PC-3 (cell line): ENCODE data around the gene ATAD3A. TPM values are rescaled to one million over a fixed set of nuclear protein-coding genes. Genes with fewer than 3 reads are reported as not detected.

Experiments
- ATAC-seq: fragments of 200-7000 bp; cut with Tn5 transposase; 2 replicates; pipeline ENCODE4 v1.9.1; 2020; ENCODE audit warnings: mild to moderate bottlenecking, moderate library complexity
- BruUV-seq: library from RNA; stranded (reverse); fragments of 400-500 nt; replicated peaks from 2 replicates; lab custom pipeline; 2021; lab: Mats Ljungman, UMichigan
- CTCF ChIA-PET: fragments of 300-600 bp; sonication (Branson Sonifier 250); formaldehyde crosslinking; loops from one replicate; lab custom pipeline; 2022; ENCODE audit warnings: antibody characterized with exemption; lab: Charles Lee
- POLR2A ChIA-PET: fragments of 300-600 bp; sonication (Branson Sonifier 250); formaldehyde crosslinking; loops from one replicate; lab custom pipeline; 2022; ENCODE audit warnings: antibody characterized with exemption; ENCODE audit not compliant: unreplicated experiment; lab: Charles Lee
- DNase-seq: peaks from one replicate; pipeline ENCODE4 v3.0.0-alpha.2; 2015
- H2AFZ ChIP-seq: fragments of 300-600 bp; sonication (generic); 2 replicates; pipeline ENCODE4 v1.6.0; 2016; ENCODE audit warnings: antibody characterized with exemption, low read length
- H3F3A ChIP-seq: fragments of 300-600 bp; sonication (generic); one replicate; pipeline ENCODE4 v1.6.0; 2017; ENCODE audit warnings: antibody characterized with exemption, low read length, control low read depth, mild to moderate bottlenecking; ENCODE audit not compliant: unreplicated experiment
- H3K27ac ChIP-seq: fragments of 300-600 bp; sonication (generic); 2 replicates; pipeline ENCODE4 v1.5.1; 2016; ENCODE audit warnings: mild to moderate bottlenecking, low read length
- H3K27me3 ChIP-seq: fragments of 300-600 bp; sonication (generic); 2 replicates; pipeline ENCODE4 v1.6.1; 2016; ENCODE audit warnings: low read length, mixed read lengths
- H3K36me3 ChIP-seq: fragments of 300-600 bp; sonication (generic); 2 replicates; pipeline ENCODE4 v1.6.1; 2016; ENCODE audit warnings: low read depth, mixed run types, low read length, mixed read lengths
- H3K4me1 ChIP-seq: fragments of 300-600 bp; sonication (generic); 2 replicates; pipeline ENCODE4 v1.5.1; 2016; ENCODE audit warnings: low read length; ENCODE audit not compliant: insufficient read depth
- H3K4me2 ChIP-seq: fragments of 300-600 bp; sonication (generic); 2 replicates; pipeline ENCODE4 v1.6.0; 2016; ENCODE audit warnings: low read length
- H3K4me3 ChIP-seq: fragments of 300-600 bp; sonication (generic); 2 replicates; pipeline ENCODE4 v1.5.1; 2016; ENCODE audit warnings: mild to moderate bottlenecking, low read length, mixed read lengths
- H3K79me2 ChIP-seq: fragments of 300-600 bp; sonication (generic); 2 replicates; pipeline ENCODE4 v1.6.1; 2017; ENCODE audit warnings: low read length, mixed read lengths
- H3K9ac ChIP-seq: fragments of 300-600 bp; sonication (generic); 2 replicates; pipeline ENCODE4 v1.6.0; 2016; ENCODE audit warnings: mild to moderate bottlenecking, low read length
- H3K9me2 ChIP-seq: fragments of 300-600 bp; sonication (generic); replicated peaks from 2 replicates; pipeline ENCODE4 v1.6.1; 2016; ENCODE audit warnings: mixed run types, low read length, mixed read lengths
- H3K9me3 ChIP-seq: fragments of 300-600 bp; sonication (generic); 2 replicates; pipeline ENCODE4 v1.6.1; 2016; ENCODE audit warnings: low read length, mixed read lengths
- H4K20me1 ChIP-seq: fragments of 300-600 bp; sonication (generic); 2 replicates; pipeline ENCODE4 v1.6.1; 2016; ENCODE audit warnings: low read length, mixed read lengths
- EZH2 ChIP-seq: fragments of 300-600 bp; sonication (generic); IDR thresholded peaks from one replicate; pipeline ENCODE4 v1.6.1; 2017; ENCODE audit warnings: antibody characterized with exemption, mild to moderate bottlenecking, low read length; ENCODE audit not compliant: unreplicated experiment
- EZH2phosphoT487 ChIP-seq: fragments of 300-600 bp; sonication (generic); IDR thresholded peaks from 2 replicates; pipeline ENCODE4 v1.6.1; 2018; ENCODE audit warnings: mild to moderate bottlenecking, antibody characterized with exemption, low read length, borderline replicate concordance
- intact Hi-C: fragments of 100-400 bp; cut with micrococcal nuclease; formaldehyde crosslinking; loops from 2 replicates; pipeline ENCODE4 v1.9.0; 2023
- total RNA-seq: library from RNA; depleted of rRNA; stranded (reverse); fragments of >200 nt; gene quantifications from 2 replicates; pipeline ENCODE4 v1.2.3, GENCODE V29; 2014
- TF ChIP-seq, protein P1 (sequence below): fragments of 300-600 bp; sonication (generic); conservative IDR thresholded peaks from 2 replicates; pipeline ENCODE4 v1.5.1; 2017; ENCODE audit warnings: antibody characterized with exemption, low read depth, mild to moderate bottlenecking, low read length

The ATAD3A gene
- total RNA-seq, 1 experiment from 2014 or later = 186 TPM

DNA sequence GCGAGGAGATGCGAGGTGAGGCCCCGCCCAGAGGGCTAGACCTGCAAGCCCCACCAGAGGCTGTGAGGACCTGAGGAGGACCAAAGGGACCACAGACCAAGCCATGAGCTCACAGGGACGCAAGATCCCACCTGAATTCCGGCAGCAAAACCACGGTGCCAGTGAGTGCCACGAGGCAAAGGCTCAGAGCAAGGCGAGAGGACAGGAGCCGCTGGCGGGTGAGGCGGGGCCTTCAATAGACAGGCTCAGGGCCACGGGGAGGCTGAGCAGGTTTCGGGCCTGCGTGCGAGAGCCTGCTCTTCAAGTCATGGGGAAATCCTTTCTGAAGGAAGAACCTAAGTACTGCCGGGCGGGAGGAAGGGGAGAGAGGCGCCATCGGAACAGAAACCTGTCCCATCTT is 35.5 kb downstream of the ATAD3A start:
- intact Hi-C loops = no loop called here
- Histone ChIP-seq H3K4me2 (no peak overlapping the region), H3K36me3 (peaks cover 20% of the 10 kb centered on the region; the same call in 1 of the 2 replicates), H3K9ac (no peak overlapping the region), H3K79me2 (peaks cover 29% of the 10 kb centered on the region), H3K27me3 (no peaks in the 10 kb centered on the region), H3F3A (no peaks in the 10 kb centered on the region), H3K9me2 (no peaks in the 10 kb centered on the region), H4K20me1 (peaks cover 5% of the 10 kb centered on the region; the same call in 1 of the 2 replicates), H3K9me3 (no peaks in the 10 kb centered on the region), H3K4me1 (no peaks in the 10 kb centered on the region), H2AFZ (no peak overlapping the region), H3K4me3 (no peak overlapping the region), H3K27ac (no peak overlapping the region)
- CTCF ChIA-PET = no interaction called here
- no peak for ATAC-seq
- BruUV-seq = no TSS peak
- DNase-seq = no peak
- no peak for TF ChIP-seq EZH2
- no peak for TF ChIP-seq EZH2phosphoT487
- TF ChIP-seq, protein P1, sequence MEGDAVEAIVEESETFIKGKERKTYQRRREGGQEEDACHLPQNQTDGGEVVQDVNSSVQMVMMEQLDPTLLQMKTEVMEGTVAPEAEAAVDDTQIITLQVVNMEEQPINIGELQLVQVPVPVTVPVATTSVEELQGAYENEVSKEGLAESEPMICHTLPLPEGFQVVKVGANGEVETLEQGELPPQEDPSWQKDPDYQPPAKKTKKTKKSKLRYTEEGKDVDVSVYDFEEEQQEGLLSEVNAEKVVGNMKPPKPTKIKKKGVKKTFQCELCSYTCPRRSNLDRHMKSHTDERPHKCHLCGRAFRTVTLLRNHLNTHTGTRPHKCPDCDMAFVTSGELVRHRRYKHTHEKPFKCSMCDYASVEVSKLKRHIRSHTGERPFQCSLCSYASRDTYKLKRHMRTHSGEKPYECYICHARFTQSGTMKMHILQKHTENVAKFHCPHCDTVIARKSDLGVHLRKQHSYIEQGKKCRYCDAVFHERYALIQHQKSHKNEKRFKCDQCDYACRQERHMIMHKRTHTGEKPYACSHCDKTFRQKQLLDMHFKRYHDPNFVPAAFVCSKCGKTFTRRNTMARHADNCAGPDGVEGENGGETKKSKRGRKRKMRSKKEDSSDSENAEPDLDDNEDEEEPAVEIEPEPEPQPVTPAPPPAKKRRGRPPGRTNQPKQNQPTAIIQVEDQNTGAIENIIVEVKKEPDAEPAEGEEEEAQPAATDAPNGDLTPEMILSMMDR = no peak
- POLR2A ChIA-PET = no interaction called here

DNA sequence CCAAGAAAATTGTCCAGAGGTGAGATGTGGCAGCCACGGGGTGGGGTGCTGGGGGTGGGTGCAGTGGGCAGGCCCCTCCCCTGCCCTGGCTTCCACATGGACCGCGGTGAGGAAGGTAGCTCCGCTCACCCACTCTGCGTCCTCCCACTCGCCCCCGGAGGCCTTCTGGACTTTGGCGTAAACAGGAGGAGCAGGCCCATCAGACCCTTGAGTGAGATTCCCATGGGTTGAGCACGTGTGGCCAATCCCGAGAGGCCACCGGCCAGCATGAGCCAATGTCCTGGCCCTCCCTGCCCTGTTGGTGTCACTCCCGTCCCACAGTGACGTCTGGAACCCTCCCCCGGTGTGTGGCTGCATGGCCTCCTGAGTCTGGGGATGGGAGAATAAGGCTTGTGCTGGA is 36.6 kb downstream of the ATAD3A start:
- H3K4me2 ChIP-seq = no peak overlapping the region
- H3K9me3 ChIP-seq = no peaks in the 10 kb centered on the region
- intact Hi-C loops = no loop called here
- H3K9me2 ChIP-seq = no peaks in the 10 kb centered on the region
- no peaks in the 10 kb centered on the region for H3K4me1 ChIP-seq
- TF ChIP-seq EZH2phosphoT487 (no peak), EZH2 (no peak)
- TF ChIP-seq, protein P1 = no peak
- no peak overlapping the region for H3K4me3 ChIP-seq
- no peaks in the 10 kb centered on the region for H3K27me3 ChIP-seq
- H3F3A ChIP-seq = no peaks in the 10 kb centered on the region
- POLR2A ChIA-PET = no interaction called here
- H3K79me2 ChIP-seq = peaks cover 31% of the 10 kb centered on the region
- peaks cover 5% of the 10 kb centered on the region; the same call in 1 of the 2 replicates for H4K20me1 ChIP-seq
- no peak overlapping the region for H2AFZ ChIP-seq
- H3K36me3 ChIP-seq = peaks cover 13% of the 10 kb centered on the region; the same call in 1 of the 2 replicates
- no TSS peak for BruUV-seq
- no peak overlapping the region for H3K9ac ChIP-seq
- DNase-seq (no peak), ATAC-seq (no peak)
- H3K27ac ChIP-seq = no peak overlapping the region
- CTCF ChIA-PET = interaction anchor here (0.5 to 0.6 kb wide), 2 partner anchors 24 to 129 kb away, joined by 3 read pairs; no protein-coding TSS in a partner anchor

DNA sequence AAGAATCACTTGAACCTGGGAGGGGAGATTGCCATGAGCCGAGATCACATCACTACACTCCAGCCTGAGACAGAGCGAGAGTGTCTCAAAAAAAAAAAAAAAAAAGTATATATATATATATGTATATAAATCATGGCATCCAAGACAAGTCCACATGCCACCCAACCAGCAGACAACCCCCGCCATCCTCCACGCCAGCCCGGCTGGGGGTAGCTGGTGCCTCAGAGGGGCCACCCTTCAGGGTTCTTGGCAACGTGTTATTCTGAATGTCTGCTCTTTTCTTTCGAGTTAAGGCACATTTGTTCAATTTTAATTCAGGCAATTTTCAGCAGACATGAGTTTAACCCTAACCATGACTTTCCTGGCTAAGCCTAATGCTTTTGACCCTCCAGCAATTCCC is 38.1 kb downstream of the ATAD3A start:
- ChIA-PET POLR2A (no interaction called here), CTCF (no interaction called here)
- BruUV-seq = no TSS peak

More for the DNA sequence above, 38.1 kb downstream of the ATAD3A start:
- Histone ChIP-seq H3F3A (no peaks in the 10 kb centered on the region), H3K4me1 (peaks cover 2% of the 10 kb centered on the region; the same call in 1 of the 2 replicates), H4K20me1 (peaks cover 14% of the 10 kb centered on the region; the same call in 1 of the 2 replicates), H3K27ac (no peak overlapping the region), H3K9me2 (no peaks in the 10 kb centered on the region), H3K27me3 (no peaks in the 10 kb centered on the region), H3K4me2 (no peak overlapping the region), H3K36me3 (peaks cover 7% of the 10 kb centered on the region; the same call in 1 of the 2 replicates), H3K9me3 (no peaks in the 10 kb centered on the region), H3K79me2 (peaks cover 46% of the 10 kb centered on the region), H3K4me3 (no peak overlapping the region), H3K9ac (no peak overlapping the region), H2AFZ (no peak overlapping the region)
- DNase-seq (no peak), ATAC-seq (no peak)
- TF ChIP-seq, protein P1 = no peak
- TF ChIP-seq EZH2phosphoT487 (no peak), EZH2 (no peak)
- intact Hi-C loops = no loop called here
